HEK293T (cell line): Measurements from ENCODE around the gene CFAP68.

ENCODE experiments used
- BHLHE40 ChIP-seq: fragments of 450-650 bp; IDR thresholded peaks from 2 replicates; pipeline ENCODE4 v1.6.1; 2016; ENCODE audit warnings: mild to moderate bottlenecking, moderate library complexity, borderline replicate concordance
- ELF4 ChIP-seq: fragments of 450-650 bp; IDR thresholded peaks from 2 replicates; pipeline ENCODE4 v1.6.1; 2017; ENCODE audit warnings: antibody characterized with exemption
- FOXK2 ChIP-seq: fragments of 450-650 bp; IDR thresholded peaks from 2 replicates; pipeline ENCODE4 v1.6.1; 2016; ENCODE audit warnings: mild to moderate bottlenecking
- FOXM1 ChIP-seq: fragments of 450-650 bp; IDR thresholded peaks from 2 replicates; pipeline ENCODE4 v1.6.1; 2017; ENCODE audit warnings: mild to moderate bottlenecking, borderline replicate concordance
- NFRKB ChIP-seq: fragments of 450-650 bp; IDR thresholded peaks from 2 replicates; pipeline ENCODE4 v1.6.1; 2016; ENCODE audit warnings: mild to moderate bottlenecking, moderate library complexity
- SP1 ChIP-seq: fragments of 450-650 bp; IDR thresholded peaks from 2 replicates; pipeline ENCODE4 v1.6.1; 2017
- SUZ12 ChIP-seq: fragments of 450-650 bp; IDR thresholded peaks from 2 replicates; pipeline ENCODE4 v1.6.1; 2016; ENCODE audit warnings: mild to moderate bottlenecking

GRCh38 chr11:111843661-111844060, 35.7 kb upstream of the CFAP68 start:
- TF ChIP-seq SUZ12 = no peak
- no peak for TF ChIP-seq SP1
- no peak for TF ChIP-seq FOXK2
- TF ChIP-seq ELF4 = no peak
- no peak for TF ChIP-seq BHLHE40
- TF ChIP-seq NFRKB = no peak
- TF ChIP-seq FOXM1 = no peak
